ENCODE results near the gene WNT3A. TPM values are rescaled to one million over a fixed set of nuclear protein-coding genes. Genes with fewer than 3 reads are reported as not detected.

WNT3A gene
- total and polyA plus RNA-seq, 3 donors from 2014 or later = 0.08 to 0.19 (median 0.13) TPM

- TF ChIP-seq POLR2A (IDR thresholded peaks at IDR 0.05) (no peak), CTCF (IDR thresholded peaks at IDR 0.05) (no peak)
- Histone ChIP-seq H3K4me3 (no peak overlapping the region), H3K27me3 (no peaks in the 10 kb centered on the region), H3K36me3 (ENCODE audit: low read depth, missing control alignments) (no peaks in the 10 kb centered on the region), H3K9me3 (no peaks in the 10 kb centered on the region), H3K27ac (no peak overlapping the region), H3K4me1 (no peaks in the 10 kb centered on the region)
- 73 to 81% methylated on average over 20 to 23 of the region's 23 CpGs for WGBS, 2 donors
- intact Hi-C loops (cut with DNase I; ENCODE audit: low total_unique reads) = no loop called here
- DNase-seq = no peak
These were observed 66.5 kb downstream of the WNT3A start for GRCh38 chr1:228073061-228073856.

- intact Hi-C loops (cut with DNase I; ENCODE audit: low total_unique reads) = no loop called here
- no peak for DNase-seq
- WGBS, 2 donors = 49 to 63% methylated on average over 16 of the region's 16 CpGs
These were observed 67.2 kb downstream of the WNT3A start for GRCh38 chr1:228073857-228074545.

GRCh38 chr1:228074954-228075730 is 68.3 kb downstream of the WNT3A start:
- no peak for TF ChIP-seq POLR2A (IDR thresholded peaks at IDR 0.05)
- TF ChIP-seq CTCF (IDR thresholded peaks at IDR 0.05) = no peak
- no peaks in the 10 kb centered on the region for H3K27me3 ChIP-seq
- WGBS, 2 donors = 41 to 42% methylated on average over 14 to 18 of the region's 18 CpGs
- H3K9me3 ChIP-seq = no peaks in the 10 kb centered on the region
- no peak overlapping the region for H3K27ac ChIP-seq
- intact Hi-C loops (cut with DNase I; ENCODE audit: low total_unique reads) = no loop called here
- H3K4me3 ChIP-seq = no peak overlapping the region
- no peak for DNase-seq
- H3K4me1 ChIP-seq = no peaks in the 10 kb centered on the region
- no peaks in the 10 kb centered on the region for H3K36me3 ChIP-seq (ENCODE audit: low read depth, missing control alignments)

More at GRCh38 chr1:228073857-228074545, 67.2 kb downstream of the WNT3A start:
- no peaks in the 10 kb centered on the region for H3K4me1 ChIP-seq
- no peaks in the 10 kb centered on the region for H3K27me3 ChIP-seq
- TF ChIP-seq CTCF (IDR thresholded peaks at IDR 0.05) (no peak), POLR2A (IDR thresholded peaks at IDR 0.05) (no peak)
- no peaks in the 10 kb centered on the region for H3K9me3 ChIP-seq
- H3K27ac ChIP-seq = no peak overlapping the region
- H3K36me3 ChIP-seq (ENCODE audit: low read depth, missing control alignments) = no peaks in the 10 kb centered on the region
- no peak overlapping the region for H3K4me3 ChIP-seq

- no peaks in the 10 kb centered on the region for H3K4me1 ChIP-seq
- DNase-seq = no peak
- TF ChIP-seq CTCF (IDR thresholded peaks at IDR 0.05) (no peak), POLR2A (IDR thresholded peaks at IDR 0.05) (no peak)
- intact Hi-C loops (cut with DNase I; ENCODE audit: low total_unique reads) = no loop called here
- no peaks in the 10 kb centered on the region for H3K9me3 ChIP-seq
- no peak overlapping the region for H3K27ac ChIP-seq
- no peaks in the 10 kb centered on the region for H3K27me3 ChIP-seq
- H3K4me3 ChIP-seq = no peak overlapping the region
- H3K36me3 ChIP-seq (ENCODE audit: low read depth, missing control alignments) = no peaks in the 10 kb centered on the region
- WGBS, 2 donors = 83 to 90% methylated on average over 7 to 9 of the region's 9 CpGs
These were observed 69.0 kb downstream of the WNT3A start for GRCh38 chr1:228075801-228076271.
